GM21367 (cell line): ENCODE measurements around the gene NKX2-4.
"Not testable (repeated sequence)": the region's sequence is repeated elsewhere in the genome, so short reads cannot be mapped to it uniquely, and the experiment has no call there.

Experiments used
- ATAC-seq: cut with Tn5 transposase; IDR thresholded peaks from one replicate; pipeline ENCODE4 v1.9.1; 2021; ENCODE audit not compliant: unreplicated experiment

Gene NKX2-4

DNA sequence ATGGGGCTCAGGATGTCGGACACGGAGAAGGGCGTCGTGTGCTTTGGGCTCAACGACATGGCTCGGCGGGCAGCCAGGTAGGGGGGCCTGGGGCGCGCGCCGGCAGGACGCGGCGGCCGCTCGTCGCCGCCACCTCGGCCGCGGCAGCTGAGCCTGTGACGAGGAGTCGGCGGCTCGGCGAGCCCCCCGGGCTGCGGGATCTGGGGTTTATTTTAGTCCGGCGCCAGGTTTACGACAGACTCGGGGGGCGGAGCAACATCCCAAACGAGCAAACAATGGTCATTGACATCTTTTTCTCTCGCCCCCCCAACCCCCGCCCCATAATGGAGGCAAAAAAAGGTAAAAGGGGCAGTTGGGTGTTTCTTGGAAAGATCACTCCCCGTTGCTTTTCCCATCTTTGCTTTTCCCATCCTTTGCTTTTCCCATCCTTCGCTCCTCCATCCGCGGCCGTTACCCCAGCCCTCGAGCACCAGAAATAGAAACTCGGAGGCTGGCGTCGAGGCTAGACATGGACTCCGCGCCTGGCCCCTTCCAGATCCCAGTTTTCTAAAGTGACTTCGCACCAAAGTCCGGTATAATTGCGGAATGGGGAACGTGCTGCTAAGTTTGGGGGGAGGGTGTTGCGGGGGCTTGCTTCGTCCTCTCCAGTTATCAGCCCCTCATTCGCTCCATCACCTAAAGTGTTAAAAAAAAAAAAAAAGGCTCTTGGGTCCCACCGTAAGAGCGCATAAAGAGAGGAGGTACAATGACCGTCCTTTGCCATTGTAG, at the start of gene NKX2-4:
TSS of gene NKX2-4 (minus strand) at position 186 of the 768 bp plus-strand sequence. CDS start at position 59, 127 bp downstream.
- no peak for ATAC-seq

DNA sequence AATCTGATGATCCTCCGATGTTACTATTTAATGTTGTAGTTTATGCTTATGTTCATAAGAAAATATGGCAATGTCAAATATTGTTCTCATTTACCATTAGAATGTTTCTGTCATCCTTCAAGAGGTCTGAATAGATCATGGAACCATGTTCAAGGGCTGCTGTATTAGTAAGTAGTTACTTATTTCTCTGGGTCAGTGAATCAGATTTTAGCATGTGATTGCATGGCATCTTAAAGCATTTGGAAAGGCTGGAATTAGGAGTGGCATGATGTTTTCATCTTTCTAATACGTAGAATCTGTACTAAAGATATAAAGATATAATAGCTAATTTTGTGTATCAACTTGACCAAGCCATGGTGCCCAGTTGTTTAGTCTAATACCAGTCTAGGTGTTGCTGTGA, 40.5 kb upstream of the NKX2-4 start:
- ATAC-seq, result no peak

DNA sequence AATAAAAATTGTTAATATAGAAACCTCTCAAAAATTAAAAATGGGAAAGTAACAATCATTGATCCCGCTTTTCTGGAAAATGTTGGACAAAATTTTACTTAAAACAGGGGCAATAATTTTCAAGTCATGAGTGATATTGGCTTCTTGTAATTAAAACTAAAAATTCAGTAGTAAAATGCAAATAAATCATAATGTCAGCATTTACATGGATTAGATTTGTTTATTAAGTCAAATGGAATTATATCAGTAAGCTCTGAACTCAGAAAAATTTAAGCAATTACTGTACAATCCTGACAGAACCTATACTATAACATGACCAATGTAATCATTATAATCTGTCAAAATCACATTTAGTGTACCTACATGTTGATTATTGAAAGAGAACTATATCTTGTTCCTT, 39.9 kb upstream of the NKX2-4 start:
- no peak for ATAC-seq

DNA sequence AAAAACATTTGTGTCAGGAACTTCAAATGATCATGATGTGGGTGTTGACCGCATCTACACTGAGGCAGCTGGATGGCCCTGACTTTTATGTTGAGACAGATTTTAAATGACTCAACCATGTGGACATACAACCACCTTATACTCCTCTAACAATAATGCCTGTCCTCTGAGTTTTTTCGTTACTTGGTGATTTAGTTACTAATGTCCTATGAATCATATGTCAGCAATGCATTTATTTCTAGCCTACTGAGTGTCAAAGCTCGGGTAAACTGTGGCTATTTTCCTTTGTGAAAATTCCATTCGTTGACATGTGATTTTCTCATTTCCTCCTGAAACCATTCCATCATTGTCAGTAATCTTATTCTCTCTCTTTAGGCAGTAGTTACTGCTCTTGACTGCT, 38.9 kb upstream of the NKX2-4 start:
- ATAC-seq, result no peak

DNA sequence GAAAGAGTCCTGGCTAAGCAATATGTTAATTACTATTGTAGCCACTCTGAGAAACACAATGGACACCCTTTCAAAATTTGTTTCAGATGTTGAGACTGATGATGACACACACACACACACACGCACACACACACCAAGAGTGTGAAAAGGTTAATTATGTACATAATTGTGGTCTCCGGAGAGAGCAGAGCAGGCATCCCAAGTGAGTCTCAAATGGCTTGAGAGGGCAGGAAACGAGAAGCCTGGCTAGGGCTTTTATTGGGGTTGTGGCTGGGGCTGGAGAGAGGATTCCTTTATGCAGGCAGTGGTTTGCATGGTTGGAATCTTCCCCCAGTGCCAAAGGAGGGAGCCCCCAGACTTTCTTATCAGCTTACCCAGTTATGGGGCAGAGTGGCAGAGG, 38.2 kb upstream of the NKX2-4 start:
- no peak for ATAC-seq

DNA sequence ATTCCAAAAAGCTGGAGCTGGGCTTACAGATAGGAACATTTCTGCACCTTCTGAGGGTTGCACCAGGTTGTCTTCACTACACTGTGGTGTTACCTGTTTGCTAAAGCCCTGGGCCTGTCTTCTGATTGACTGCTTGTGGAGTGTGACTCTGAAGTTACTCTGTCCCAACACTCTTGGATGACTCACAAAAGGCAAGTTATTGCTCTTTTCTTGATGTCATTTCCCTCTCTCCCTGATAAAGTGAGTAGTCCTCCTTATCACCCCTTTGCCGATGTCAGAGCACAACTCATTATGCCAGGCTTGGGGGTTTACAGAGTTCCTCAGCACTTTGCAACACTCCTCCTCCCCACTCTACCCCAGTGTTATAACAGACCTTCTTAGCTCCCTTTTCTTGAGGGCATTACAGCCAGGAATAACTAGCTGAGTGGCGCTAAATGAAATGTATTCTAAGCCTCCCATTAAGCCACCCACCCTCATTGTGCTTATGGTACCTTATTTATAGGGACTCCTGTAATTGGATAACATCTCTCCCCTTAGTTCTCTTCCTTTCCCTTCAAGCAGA, 36.1 kb upstream of the NKX2-4 start:
- no peak for ATAC-seq

DNA sequence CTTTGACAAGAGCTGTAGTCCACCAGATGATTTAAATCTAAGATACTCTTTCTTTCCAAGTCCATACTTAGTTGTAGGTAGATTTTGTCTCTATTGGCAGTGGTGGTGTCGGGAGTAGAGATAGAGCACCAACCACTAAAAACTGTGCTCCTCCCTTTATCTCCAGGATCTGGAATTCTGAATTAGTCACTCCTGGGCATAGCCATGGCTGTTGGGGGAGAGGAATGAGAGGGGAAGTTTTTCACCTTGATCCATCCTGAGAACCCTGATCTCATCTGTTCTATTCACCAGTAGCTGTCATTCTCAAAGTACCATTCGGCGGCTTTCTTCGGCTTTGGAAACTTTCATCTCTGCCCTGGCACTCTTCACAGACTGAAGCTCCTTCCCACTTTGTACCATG, 35.6 kb upstream of the NKX2-4 start:
- no peak for ATAC-seq

DNA sequence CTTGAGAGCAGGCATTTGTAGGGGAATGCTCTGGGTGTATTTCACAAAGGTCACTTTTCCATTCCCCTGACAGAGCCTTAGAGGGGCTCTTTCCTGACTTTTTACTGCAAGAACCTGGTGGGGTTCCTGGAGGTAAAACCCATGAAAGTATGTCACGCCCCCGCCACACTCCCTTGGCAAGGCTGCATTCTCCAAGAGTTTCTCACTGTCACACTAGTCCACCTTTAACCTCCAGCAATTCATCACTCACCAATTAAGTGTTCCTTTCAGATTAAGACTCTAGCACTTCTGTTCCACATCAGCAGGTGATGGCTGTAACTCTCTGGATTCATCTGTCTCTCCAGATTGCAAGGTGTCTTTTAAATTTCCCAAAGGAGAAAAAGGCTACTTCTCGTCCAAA, 32.7 kb upstream of the NKX2-4 start:
- ATAC-seq, result no peak

DNA sequence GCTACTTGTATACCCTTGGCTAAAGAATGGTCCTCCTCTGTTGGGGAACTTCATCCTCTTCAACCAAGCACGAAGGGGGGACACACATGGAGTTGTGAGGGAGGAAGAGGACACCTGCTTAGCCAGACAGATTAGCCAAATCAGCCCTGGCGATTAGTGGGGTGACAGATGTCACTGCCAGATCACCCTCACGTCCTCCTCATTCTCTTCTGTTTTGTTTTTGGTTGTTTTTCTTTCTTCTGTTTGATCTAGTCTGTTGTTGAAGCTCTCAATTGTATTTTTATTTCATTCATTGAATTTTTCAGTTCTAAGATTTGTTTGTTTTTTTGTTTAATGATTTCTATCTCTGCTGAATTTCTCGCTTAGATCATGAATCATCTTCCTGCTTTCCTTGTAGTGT, 27.5 kb upstream of the NKX2-4 start:
- ATAC-seq, result no peak

DNA sequence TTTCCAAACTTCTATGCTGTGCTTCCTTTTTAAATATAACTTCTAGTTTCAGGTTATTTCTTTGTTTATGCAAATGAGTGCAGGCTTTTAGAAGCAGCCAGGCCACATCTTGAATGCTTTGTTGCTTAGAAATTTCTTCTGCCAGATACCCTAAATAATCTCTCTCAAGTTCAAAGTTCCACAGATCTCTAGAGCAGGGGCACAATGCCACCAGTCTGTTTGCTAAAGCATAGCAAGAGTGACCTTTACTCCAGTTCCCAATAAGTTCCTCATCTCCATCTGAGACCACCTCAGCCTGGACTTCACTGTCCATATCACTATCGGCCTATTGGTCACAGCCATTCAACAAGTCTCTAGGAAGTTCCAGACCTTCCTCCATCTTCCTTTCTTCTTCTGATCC, 26.4 kb upstream of the NKX2-4 start:
- ATAC-seq, result not testable (repeated sequence)

DNA sequence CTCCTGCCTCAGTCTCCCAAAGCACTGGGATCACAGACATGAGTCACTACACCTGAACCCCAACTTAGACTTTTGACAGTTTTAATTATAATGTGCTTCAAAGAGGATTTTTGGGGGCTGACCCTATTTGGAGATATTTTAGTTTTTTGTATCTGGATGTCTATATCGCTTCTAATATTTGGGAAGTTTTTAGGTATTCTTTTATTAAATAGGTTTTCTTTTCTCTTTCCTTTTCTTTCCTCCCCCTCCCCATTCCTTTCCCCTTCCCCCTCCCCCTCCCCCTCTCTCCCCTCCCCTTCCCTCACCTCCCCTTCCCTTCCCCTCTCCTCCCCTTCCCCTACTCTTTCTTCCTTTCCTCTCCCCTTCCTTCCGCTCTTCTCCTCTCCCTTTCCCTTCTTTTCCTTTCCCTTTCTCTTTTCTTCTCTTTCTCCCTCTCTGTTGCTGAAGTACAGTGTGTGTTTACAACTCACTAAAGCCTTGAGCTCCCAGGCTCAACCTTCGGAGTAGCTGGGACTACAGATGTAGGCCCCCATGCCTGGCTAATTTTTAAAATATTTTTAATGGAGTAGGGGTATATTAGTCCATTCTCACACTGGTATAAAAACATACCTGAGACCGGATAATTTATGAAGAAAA, 24.4 kb upstream of the NKX2-4 start:
- no peak for ATAC-seq

DNA sequence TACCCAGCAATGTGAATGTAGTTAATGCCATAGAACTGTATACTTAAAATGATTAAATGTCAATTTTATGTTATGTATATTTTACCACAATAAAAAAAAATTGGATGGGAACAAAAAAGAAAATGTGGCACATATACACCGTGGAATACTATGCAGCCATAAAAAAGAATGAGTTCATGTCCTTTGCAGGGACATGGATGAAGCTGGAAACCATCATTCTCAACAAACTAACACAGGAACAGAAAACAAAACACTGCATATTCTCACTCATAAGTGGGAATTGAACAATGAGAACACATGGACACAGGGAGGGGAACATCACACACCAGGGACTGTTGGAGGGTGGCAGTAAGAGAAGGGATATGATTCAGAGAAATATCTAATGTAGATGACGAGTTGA, 21.8 kb upstream of the NKX2-4 start:
- not testable (repeated sequence) for ATAC-seq

DNA sequence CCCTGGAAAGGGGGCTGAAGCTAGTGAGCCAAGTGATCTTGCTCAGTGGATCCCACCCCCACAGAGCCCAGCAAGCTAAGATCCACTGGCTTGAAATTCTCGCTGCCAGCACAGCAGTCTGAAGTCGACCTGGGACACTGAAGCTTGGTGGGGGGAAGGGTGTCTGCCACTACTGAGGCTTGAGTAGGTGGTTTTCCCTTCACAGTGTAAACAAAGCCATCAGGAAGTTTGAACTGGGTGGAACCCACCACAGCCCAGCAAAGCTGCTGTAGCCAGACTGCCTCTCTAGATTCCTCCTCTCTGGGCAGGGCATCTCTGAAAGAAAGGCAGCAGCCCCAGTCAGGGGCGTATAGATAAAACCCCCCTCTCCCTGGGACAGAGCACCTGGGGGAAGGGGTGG, 16.7 kb upstream of the NKX2-4 start:
- not testable (repeated sequence) for ATAC-seq

DNA sequence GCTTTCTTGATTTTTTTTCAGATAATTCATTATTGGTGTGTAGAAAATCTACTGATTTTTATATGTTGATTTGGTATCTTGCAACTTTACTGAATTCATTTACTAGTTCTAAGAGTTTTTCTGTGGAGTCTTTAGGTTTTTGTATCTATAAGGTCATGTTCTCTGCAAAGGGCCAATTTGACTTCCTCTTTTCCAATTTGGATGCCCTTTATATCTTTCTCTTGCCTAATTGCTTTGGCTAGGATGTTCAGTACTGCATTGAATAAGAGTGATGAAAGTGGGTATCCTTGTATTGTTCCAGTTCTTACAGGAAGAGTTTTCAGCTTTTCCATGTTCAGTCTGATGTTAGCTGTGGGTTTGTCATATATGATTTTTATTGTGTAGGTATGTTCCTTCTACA, 14.4 kb upstream of the NKX2-4 start:
- ATAC-seq, result no peak

DNA sequence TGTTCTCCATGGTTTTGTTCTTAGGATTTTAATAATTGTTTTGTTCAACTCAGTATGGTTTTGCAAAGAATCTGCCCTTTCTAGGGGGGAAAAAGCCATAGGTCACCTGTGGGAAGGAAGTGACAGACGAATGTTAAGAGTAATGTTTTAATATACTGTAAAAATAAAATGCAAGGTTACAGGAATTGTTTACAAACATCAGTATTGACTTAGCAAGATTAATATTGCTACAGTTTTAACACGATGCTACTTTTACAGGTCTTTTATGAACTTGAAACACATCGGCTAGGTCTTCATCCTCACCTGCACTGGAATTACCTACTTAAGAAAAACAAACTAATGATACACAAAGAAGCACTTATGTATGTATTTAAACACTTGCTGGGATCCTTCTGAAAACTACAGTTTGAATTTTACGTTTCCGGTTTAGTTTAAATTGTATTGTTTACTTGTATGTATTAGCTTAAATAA, 1.7 kb upstream of the NKX2-4 start:
- no peak for ATAC-seq

DNA sequence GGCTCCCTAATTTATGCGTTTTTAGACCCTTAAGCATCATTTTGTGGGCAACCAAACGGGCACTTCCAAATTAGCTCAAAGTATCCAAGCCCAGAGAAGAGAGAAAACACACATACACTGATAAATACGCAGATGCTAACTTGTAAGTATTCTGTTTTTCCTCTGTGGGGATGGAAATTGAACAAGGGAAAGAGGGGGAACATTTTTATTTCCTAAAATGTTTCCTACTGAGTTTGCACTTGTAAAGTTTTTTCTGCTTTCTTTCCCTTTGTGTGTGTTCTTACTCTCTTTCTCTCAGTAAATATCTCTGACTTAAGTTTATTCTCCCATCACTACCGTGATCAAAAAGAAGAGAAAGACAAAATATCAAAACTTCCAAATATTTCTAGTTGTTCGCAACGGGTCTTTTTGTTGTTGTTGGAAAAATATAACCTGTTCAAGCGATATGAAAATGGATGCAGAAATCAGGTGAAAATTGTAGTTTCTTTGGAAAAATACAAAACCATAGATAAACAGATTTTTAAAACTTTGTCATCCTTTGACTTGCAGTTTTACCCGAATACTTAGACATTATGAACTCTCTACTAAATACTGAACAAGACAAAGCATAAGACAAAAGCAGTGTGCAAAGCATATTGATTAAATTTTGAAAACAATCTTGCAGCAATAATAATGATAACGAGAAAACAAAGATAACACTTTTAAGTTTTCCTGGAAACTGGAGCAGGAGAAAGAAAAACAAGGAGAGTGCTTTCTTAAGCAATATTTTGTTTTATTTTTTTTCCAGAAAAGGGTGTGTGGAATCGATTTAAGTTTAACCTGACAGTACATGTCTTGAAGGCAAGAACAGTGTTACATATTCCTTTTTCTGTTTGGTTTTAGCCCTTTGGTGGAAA, 1.0 kb upstream of the NKX2-4 start:
- ATAC-seq, result no peak

DNA sequence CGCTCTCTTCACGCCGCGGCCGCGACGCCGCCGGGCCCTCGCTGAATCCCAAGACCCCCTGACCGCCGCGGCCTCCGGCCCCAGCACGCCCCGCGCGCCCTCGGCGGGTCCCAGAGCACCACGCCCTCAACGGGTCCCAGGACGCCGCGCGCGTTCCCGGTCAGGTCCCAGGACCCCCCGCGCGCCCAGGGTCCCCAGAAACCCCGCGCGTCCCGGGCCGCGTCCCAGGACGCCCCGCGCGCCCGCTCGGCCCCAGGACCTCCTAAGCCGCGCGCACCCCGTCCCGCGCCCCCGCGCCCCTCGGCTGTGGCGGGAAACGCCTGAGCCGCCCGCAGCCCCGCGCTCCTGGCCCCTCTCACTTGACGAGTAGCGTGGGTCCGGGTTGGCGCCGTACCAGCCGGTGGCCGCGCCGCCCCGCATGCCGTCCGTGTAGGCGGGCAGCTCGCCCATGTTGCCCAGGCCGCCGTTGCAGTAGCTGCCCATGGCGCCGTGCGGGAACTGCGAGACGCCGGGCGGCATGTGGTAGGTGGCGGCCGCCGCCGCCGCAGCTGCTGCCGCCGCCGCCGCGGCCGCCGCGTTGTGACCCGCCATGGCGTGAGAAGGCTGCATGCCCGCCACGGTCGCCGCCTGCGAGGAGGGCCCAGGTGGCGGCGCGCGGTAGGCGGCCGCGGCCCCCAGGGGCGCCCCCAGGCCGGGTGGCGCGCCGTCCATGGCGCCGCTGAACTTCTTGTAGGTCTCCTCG, 556 bp downstream of the NKX2-4 start:
- no peak for ATAC-seq

DNA sequence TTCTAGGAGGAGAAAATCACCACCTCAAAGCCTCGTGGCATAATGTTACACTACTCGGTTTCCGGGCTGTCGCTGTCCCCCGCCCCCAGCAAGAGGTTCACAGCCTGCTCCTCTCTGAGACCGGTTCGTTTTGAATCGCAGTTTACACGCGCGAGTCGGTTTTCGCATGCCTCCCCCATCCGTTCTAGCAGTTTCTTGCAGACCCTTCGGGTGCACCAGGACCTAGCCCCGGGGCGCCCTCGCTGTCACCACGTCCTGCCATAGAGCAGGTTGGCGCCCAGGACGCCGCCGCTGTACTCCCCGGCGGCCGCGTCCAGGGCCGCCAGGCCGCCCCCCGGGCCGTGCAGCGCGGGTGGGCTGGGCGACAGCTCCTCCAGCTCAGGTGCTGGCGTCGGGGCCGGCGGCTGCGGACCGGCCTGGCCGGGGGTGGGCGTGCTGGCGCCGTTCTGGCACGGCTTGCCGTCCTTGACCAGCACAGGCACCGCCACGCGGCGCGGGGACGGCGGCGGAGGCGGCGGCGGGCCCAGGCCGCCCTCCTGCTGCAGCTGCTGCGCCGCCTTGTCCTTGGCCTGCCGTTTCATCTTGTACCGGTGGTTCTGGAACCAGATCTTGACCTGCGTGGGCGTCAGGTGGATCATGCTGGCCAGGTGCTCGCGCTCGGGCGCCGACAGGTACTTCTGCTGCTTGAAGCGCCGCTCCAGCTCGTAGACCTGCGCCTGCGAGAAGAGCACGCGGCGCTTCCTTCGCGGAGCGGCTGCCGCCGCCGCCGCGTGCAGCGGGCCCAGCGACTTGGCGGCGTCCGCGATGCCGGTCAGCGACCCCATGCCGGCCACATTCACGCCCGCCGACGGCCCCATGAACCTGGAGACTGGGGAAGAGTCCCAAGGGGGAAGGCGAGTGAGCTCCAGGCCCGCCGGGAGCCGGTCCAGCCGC, 1.4 kb downstream of the NKX2-4 start:
- ATAC-seq, result no peak

DNA sequence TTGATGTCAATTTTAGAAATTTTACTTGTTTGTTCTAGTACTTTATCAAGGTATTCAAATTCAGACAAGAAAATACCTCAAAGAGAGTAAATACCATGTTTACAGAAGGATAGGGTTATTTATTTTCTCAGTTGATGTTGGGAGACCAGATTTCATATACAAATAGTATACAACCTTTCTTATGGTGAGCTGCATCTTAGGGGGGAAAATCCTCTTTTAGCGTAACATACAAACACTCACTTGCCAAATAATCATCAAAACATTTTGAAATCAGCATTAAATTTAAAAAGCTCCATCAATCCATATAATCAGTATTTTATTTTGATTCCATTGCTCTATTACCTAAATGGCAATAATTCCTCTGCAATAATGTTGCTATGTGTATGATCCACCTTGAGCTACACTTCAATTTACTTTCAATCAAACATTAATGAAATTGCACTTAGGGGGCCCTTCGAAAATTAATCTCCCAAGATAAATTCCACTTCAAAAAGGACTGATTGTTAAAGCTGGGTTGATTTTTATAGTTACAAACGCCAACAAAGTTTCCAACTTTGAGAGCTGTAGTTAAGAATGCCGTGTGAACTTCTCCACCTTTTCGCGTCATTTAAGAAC, 2.2 kb downstream of the NKX2-4 start:
- ATAC-seq, result no peak
